SU-DHL-6 (cell line): ENCODE results near the gene PTPN11.

Source experiments
- CTCF ChIP-seq: fragments of 200-600 bp; sonication (generic); IDR thresholded peaks from one replicate; pipeline ENCODE4 v1.5.1; 2017; ENCODE audit warnings: antibody characterized with exemption, mild to moderate bottlenecking, low read length, moderate library complexity; ENCODE audit not compliant: insufficient read depth, poor library complexity, severe bottlenecking
- EZH2phosphoT487 ChIP-seq: fragments of 200-600 bp; sonication (generic), shearing (Covaris generic); conservative IDR thresholded peaks from 2 replicates; pipeline ENCODE4 v1.6.1; 2018; ENCODE audit warnings: mild to moderate bottlenecking, antibody characterized with exemption, low read length, moderate library complexity, mixed read lengths

- no peak for TF ChIP-seq CTCF
- TF ChIP-seq EZH2phosphoT487: no peak
Measured at GRCh38 chr12:112422531-112422930, 3.8 kb downstream of the PTPN11 start.
